DMS53 treated with DMSO at 0.1 percent for 48 hours (cell line): ENCODE measurements around the gene USO1.
"Not testable (repeated sequence)": the region's sequence is repeated elsewhere in the genome, so short reads cannot be mapped to it uniquely, and the experiment has no call there.

Experiments used
- DNase-seq: peaks from one replicate; lab custom pipeline; 2025; ENCODE audit not compliant: unreplicated experiment; lab: John Stamatoyannopoulos, UW

Gene USO1

GRCh38 chr4:75714011-75714410 is 10.4 kb upstream of the USO1 start:
- DNase-seq: no peak

DNA sequence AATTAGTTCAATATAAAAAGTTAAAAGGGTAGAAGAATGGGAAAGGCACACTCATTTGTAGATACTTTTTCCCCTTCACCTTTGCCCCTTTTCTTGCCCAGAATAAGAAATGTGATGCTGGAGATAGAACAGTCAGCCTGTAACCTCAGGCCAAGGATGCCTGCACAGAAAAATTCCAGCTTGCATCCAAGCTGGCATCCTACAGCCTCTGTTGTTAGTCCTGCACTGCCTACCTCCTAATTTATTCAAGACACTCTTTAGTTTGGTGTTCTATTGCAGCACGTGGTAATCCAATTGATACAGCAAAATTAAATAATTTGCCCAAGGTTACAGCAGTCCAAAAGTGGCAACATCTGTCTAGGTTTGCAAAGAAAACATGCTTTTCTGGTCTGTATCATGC is 9.7 kb upstream of the USO1 start:
- DNase-seq: no peak

GRCh38 chr4:75715105-75715799 is 9.1 kb upstream of the USO1 start:
- no peak for DNase-seq

- not testable (repeated sequence) for DNase-seq
These were observed 8.3 kb upstream of the USO1 start for GRCh38 chr4:75716054-75716453.

DNA sequence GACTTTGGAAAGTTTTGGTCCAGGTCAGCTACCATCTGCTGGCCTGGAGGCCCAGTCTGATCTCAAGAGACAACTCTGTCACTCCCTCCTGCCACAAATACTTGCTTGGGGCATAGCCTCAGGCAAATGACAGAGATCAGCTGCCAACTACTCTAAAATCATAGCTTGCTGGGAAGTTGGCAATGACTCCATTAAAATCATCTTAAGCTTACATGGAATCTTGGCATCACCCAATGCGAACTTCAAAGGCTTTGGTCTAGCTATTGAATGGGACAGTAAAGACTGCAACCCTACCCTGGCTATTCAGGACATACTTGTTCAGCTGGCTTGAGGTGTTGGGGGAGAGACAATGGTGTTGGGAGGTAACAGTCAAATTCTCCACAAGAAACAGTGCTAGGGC is 7.0 kb upstream of the USO1 start:
- no peak for DNase-seq

DNA sequence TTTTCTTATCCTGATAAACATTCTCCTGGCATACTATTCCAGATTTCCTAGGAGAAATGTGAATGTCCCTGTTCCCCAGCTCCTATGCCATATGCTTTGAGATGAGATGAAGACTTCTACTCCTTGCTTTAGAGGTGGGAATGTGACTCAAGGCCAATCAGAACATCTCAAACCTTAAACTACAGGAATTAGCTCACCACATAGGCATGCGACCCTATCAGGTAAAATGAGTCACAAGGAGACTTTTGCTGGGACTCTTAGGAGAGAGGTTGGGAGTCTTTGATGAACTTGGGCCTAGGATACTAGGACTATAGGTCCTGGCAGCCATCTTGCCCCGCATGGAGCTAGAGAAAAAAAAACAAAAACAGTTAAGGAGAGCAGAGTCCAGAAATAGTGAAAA is 5.8 kb upstream of the USO1 start:
- DNase-seq: no peak

GRCh38 chr4:75722417-75722816 is 2.0 kb upstream of the USO1 start:
- no peak for DNase-seq

GRCh38 chr4:75723163-75724065 is 963 bp upstream of the USO1 start:
- no peak for DNase-seq

DNA sequence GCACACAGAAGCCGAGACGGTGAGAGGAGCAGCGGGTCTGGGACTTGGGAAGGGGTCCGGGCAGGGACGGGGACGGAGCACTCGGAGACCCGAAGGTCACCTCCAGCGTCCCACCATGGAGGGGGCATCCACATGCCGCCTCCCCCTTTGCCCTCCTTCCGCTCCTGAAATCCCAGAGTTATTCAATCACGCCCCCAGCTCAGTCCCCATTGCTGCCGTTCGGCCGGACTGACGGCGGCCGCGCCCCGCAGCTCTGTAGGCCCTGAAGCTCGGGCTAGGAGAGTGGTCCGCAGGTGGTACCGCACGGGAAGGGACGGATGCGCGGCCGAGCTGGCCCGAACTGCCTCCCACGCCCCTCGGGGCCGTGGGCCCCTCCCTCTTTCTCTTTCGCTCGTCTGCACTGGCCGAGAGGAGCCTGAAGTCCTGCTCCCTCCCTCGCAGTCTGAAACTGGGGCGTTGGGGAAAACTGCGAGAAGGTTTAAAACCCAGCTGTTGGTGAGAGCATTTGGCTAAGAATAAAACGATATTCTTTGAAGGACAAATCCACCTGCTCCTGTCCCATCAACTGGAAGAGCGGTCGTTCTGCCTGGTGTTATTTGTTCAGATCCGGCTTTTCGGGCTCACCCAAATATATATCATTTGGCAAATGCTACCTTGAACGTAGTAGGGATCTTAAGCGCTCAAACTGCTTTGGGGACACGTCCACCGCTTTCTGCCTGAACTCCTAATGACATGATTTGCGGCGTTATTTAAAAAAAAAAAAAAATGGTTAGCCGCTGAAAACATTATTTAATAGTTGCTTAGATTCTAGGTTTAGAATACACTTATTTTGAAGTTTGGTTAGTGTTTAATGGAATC is 719 bp downstream of the USO1 start:
- peak; percentile 18 for DNase-seq

- not testable (repeated sequence) for DNase-seq
These were observed 1.7 kb downstream of the USO1 start for GRCh38 chr4:75725942-75726538.

GRCh38 chr4:75726577-75726976 is 2.2 kb downstream of the USO1 start:
- no peak for DNase-seq

DNA sequence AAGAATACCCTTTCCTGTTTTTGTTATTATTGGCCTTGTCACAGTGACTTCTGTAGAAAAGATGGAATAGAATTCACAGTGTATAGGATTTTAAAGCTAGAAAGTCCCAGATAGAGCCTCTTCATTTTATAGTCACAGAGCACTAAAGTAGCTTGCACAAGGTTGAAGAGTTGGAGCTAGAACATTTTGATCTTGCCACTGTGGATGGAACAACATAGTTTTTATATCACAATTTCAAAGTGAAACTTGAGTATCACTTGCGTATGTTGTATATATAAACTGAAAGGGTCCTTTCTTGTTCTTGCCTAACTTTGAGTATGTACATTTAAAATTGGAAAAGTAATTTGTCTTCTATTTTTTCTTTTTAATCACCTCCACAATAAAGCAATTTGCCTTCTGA is 2.7 kb downstream of the USO1 start:
- no peak for DNase-seq

DNA sequence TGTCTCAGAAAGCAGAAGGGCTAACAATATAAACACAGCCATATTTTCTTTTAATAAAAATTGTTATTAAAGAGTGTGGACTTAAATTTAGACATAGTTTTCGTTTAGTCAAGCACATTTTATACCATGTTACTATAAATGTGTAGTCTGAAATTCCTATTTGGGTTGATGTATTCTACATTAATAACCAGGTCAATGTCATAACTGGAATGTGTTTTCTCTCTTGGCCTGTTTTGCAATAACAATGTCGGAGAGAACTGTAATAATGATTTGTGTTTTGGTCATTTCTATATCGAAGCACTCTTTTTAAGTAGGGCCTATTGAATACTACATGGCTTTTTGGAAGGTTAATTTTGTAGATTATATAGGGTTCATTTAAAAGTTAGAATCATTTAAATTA is 5.5 kb downstream of the USO1 start:
- DNase-seq: no peak

DNA sequence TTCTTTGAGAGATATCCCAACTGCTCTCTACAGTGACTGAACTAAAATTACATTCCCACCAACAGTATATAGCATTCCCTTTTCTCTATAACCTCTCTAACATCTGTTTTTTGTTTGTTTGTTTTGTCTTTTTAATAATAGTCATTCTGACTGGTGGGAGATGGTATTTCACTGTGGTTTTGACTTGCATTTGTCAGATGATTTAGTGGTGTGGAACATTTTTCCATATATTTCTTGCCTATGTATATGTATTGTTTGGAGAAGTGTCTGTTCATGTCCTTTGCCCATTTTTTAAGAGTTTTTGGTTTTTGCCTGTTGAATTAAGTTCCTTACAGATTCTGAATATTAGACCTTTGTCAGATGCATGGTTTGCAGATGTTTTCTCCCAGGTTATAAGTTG is 9.0 kb downstream of the USO1 start:
- DNase-seq: no peak

- no peak for DNase-seq
These were observed 11.1 kb downstream of the USO1 start for GRCh38 chr4:75735525-75735924.

DNA sequence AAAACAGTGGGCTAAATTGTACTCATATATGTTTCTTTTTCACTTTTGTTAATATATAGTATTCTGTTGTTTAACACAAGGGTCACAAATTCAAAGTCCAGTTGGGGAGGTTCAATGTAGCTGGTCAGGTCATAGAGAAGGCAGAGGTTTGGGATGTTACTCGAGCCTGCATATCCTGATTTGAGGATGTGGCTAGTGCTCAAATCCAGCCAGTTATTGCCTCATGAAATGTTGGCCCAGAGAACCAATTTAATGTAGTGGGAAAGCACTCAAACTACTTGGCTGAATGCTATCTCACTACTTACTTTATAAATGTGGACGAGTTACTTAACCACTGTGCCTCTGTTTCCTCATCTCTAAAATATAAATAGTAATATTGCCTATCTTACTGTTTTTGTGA is 12.5 kb downstream of the USO1 start:
- no peak for DNase-seq

GRCh38 chr4:75737398-75737797 is 13.0 kb downstream of the USO1 start:
- no peak for DNase-seq

- DNase-seq: no peak
These were observed 16.6 kb downstream of the USO1 start for GRCh38 chr4:75741027-75741426.

DNA sequence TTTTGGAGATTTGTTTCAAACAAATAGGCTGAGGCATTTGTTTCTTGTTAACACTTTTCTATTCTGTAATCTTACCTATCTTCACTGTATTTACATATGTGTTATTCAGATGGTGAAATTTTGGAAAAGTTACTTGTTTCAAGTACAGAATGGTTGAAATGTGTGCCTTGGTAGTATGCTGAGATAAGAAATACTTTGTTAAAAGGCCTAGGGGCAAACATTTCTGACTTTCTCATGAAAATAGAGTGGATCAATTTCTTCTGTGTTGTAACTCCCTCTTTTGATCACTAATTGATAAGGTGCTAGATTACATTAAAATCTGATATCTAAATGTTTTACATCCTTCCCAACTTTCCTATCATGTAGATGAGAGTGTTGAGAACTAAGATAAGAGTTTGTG is 18.1 kb downstream of the USO1 start:
- DNase-seq: no peak

DNA sequence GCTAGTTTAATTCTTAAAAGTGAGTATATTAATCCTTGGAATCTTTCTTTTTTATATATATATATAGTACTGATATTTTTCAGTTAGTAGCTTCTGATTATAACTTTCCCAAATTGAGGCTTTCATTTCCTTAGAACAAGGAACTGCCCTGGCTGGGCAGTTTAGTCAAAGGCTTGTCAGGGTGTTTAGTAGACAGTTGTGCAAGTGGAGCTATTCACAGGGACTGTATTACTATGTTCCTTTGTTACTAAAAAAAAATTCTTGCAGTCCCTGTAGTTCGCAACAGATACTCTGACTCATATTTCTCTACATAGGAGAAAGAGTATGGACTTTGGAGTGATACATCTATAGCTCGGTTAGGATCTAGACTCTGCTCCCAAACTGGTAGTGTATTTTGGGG is 20.8 kb downstream of the USO1 start:
- DNase-seq: no peak

DNA sequence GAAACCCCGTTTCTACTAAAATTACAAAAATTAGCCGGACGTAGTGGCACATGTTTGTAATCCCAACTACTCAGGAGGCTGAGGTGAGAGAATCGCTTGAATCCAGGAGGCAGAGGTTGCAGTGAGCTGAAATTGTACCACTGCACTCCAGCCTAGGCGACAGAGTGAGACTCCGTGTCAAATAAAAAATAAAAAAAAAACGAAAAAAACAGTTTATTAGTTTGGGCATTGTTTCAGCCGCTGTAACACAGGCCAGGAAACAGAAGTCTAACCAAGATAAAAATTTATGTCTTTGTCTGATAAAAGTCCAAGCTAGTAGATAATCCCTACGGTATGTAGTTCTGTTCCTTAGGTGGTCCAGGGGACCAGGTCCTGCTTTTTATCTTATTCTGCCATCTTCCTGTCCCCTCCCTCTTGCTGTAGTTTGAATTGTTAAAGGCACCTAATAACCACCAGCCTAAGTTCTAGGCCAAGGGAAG is 21.4 kb downstream of the USO1 start:
- no peak for DNase-seq
